ENCODE results near the gene NRCAM. TPM values are rescaled to one million over a fixed set of nuclear protein-coding genes. Genes with fewer than 3 reads are reported as not detected.

NRCAM gene
- total RNA-seq, 1 experiment from 2014 or later: 1.1 TPM

GRCh38 chr7:108190891-108191290, 265.3 kb downstream of the NRCAM start:
- TF ChIP-seq CTCF (IDR thresholded peaks at IDR 0.05; ENCODE audit: unreplicated experiment): no peak
- H3K36me3 Mint-ChIP-seq (ENCODE audit: insufficient read depth, unreplicated experiment): peaks cover 6% of the 10 kb centered on the region
- POLR2A ChIA-PET: no interaction called here
- H3K27ac Mint-ChIP-seq (ENCODE audit: low read depth, unreplicated experiment): no peak overlapping the region
- peaks cover 3% of the 10 kb centered on the region for H3K4me1 Mint-ChIP-seq (ENCODE audit: insufficient read depth, unreplicated experiment)
- peak; percentile 34 for DNase-seq (ENCODE audit: unreplicated experiment)
- intact Hi-C loops (cut with micrococcal nuclease): no loop called here
- H3K27me3 Mint-ChIP-seq (ENCODE audit: insufficient read depth, unreplicated experiment): no peaks in the 10 kb centered on the region
- H3K4me3 Mint-ChIP-seq (ENCODE audit: unreplicated experiment): no peak overlapping the region
- BruUV-seq (replicated peaks): no TSS peak
- peaks cover 10% of the 10 kb centered on the region for H3K9me3 Mint-ChIP-seq (ENCODE audit: unreplicated experiment)
- CTCF ChIA-PET: no interaction called here

- no TSS peak for BruUV-seq (replicated peaks)
- H3K27me3 Mint-ChIP-seq (ENCODE audit: insufficient read depth, unreplicated experiment): no peaks in the 10 kb centered on the region
- intact Hi-C loops (cut with micrococcal nuclease): no loop called here
- no peak overlapping the region for H3K4me3 Mint-ChIP-seq (ENCODE audit: unreplicated experiment)
- H3K27ac Mint-ChIP-seq (ENCODE audit: low read depth, unreplicated experiment): no peak overlapping the region
- peaks cover 10% of the 10 kb centered on the region for H3K9me3 Mint-ChIP-seq (ENCODE audit: unreplicated experiment)
- no peaks in the 10 kb centered on the region for H3K4me1 Mint-ChIP-seq (ENCODE audit: insufficient read depth, unreplicated experiment)
- DNase-seq (ENCODE audit: unreplicated experiment): no peak
- CTCF ChIA-PET: interaction anchor here (1.6 kb wide), 1 partner anchor 269 kb away, joined by 3 read pairs; no protein-coding TSS in a partner anchor
- TF ChIP-seq CTCF (IDR thresholded peaks at IDR 0.05; ENCODE audit: unreplicated experiment): no peak
- POLR2A ChIA-PET: no interaction called here
- H3K36me3 Mint-ChIP-seq (ENCODE audit: insufficient read depth, unreplicated experiment): peaks cover 6% of the 10 kb centered on the region
Measured at GRCh38 chr7:108189733-108190388, 266.4 kb downstream of the NRCAM start.

DNA sequence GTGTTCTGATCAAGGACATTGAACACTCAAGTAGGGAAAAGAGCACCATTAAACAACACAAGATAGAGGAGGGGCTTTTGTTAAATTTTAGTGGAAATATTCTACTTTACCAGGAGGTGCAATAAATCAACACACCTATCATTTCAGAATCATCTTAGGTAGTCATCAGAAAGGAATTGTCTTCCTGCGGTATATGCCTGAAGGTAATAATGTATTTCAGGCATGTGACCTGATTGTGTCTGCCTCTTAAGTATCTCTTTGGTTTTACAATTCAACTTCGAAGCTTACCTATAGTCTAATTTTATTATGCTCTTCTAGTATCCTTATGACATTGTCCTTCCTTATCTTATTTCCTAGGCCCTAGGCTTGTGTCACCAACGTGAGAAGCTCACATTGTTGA, 267.5 kb downstream of the NRCAM start:
- no peak for DNase-seq (ENCODE audit: unreplicated experiment)
- ChIA-PET POLR2A (interaction anchor here (0.7 kb wide), 1 partner anchor 372 kb away, joined by 3 read pairs; no protein-coding TSS in a partner anchor), CTCF (interaction anchor here (0.7 to 1.6 kb wide), 2 partner anchors 263 to 271 kb away, joined by 3 read pairs; no protein-coding TSS in a partner anchor)
- Mint-ChIP-seq H3K4me1 (ENCODE audit: insufficient read depth, unreplicated experiment) (no peaks in the 10 kb centered on the region), H3K27ac (ENCODE audit: low read depth, unreplicated experiment) (no peak overlapping the region), H3K9me3 (ENCODE audit: unreplicated experiment) (peaks cover 10% of the 10 kb centered on the region), H3K27me3 (ENCODE audit: insufficient read depth, unreplicated experiment) (no peaks in the 10 kb centered on the region), H3K36me3 (ENCODE audit: insufficient read depth, unreplicated experiment) (peaks cover 6% of the 10 kb centered on the region), H3K4me3 (ENCODE audit: unreplicated experiment) (no peak overlapping the region)
- no TSS peak for BruUV-seq (replicated peaks)
- intact Hi-C loops (cut with micrococcal nuclease): no loop called here
- TF ChIP-seq CTCF (IDR thresholded peaks at IDR 0.05; ENCODE audit: unreplicated experiment): no peak

DNA sequence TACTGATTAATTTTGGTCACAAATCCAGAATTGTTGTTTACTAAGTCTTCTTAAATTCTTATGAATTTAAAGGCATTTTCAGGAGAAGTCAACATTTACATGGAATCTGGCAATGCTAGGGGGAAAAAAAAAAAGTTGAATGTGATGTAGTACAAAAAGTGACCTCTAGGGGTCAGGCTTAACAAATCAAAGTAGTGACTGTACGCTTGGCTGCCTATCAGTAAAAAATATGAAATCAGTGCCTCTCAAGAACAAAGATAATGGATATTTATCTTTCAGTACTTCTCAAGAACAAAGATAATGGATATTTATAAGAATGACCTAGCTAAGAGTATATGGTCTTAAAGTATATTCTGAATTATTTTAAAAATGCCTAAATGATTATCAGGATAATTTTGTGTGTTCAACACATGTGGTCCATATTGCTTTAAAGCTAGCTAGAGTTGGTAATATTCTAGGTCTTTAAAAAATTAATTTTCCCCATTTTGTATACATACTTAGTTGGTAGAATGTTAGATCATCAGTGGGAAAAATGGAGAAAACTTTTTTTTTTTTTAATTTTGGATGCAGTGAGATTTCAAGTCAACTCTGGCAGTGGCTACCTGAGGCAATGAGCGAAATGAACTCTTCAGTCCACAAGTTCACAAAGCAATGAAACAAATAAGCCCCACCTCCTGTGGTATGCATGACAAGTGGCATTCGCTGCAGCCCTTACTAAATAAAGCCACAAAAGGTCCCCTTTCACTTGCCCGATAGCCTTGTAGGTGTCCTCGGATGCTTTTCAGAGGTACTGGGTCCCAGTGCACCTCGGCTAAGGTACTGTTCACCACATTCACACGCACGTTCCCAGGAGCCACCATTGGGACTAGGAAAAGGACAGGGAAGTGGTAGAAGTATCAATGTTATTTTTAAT, 274.9 kb downstream of the NRCAM start:
- Mint-ChIP-seq H3K27me3 (ENCODE audit: insufficient read depth, unreplicated experiment) (peaks cover 18% of the 10 kb centered on the region), H3K4me3 (ENCODE audit: unreplicated experiment) (no peak overlapping the region), H3K4me1 (ENCODE audit: insufficient read depth, unreplicated experiment) (no peaks in the 10 kb centered on the region), H3K27ac (ENCODE audit: low read depth, unreplicated experiment) (no peak overlapping the region), H3K36me3 (ENCODE audit: insufficient read depth, unreplicated experiment) (no peaks in the 10 kb centered on the region), H3K9me3 (ENCODE audit: unreplicated experiment) (no peaks in the 10 kb centered on the region)
- peak; percentile 58 for TF ChIP-seq CTCF (IDR thresholded peaks at IDR 0.05; ENCODE audit: unreplicated experiment)
- DNase-seq (ENCODE audit: unreplicated experiment): peak; percentile 67
- CTCF ChIA-PET: interaction anchor here (0.6 to 1.7 kb wide), 22 partner anchors 9 to 522 kb away, joined by 3 to 15 read pairs (median 4); no protein-coding TSS in a partner anchor
- no TSS peak for BruUV-seq (replicated peaks)
- intact Hi-C loops (cut with micrococcal nuclease): loop anchor here (1.0 to 2.0 kb wide), 4 partner anchors 271 to 415 kb away; no protein-coding TSS in a partner anchor
- POLR2A ChIA-PET: no interaction called here

Measured in MCF 10A (cell line).